ENCODE data around the gene GAPDH.
A peak's percentile ranks its signal among the peaks of the same experiment; 100 is the strongest.
"Not testable (repeated sequence)": the region's sequence is repeated elsewhere in the genome, so short reads cannot be mapped to it uniquely, and the experiment has no call there.

The GAPDH gene

GRCh38 chr12:6533923-6534694 lies at the start of gene GAPDH:
GAPDH (plus strand) TSS chr12:6534517; CDS start chr12:6534833, 316 bp downstream.
- peak within 1 kb of the TSS; percentile 87 for H3K27ac Mint-ChIP-seq
- peaks cover 90% of the 10 kb centered on the region for H3K36me3 Mint-ChIP-seq (ENCODE audit: low read depth)
- H3K4me1 Mint-ChIP-seq (ENCODE audit: low read depth): peaks cover 54% of the 10 kb centered on the region
- peak within 1 kb of the TSS; percentile 91 for H3K4me3 Mint-ChIP-seq
- intact Hi-C loops (cut with micrococcal nuclease): loop anchor here (1.0 to 10.0 kb wide), 3 partner anchors 41 to 212 kb away; partner anchors contain the start of genes MRPL51 and VAMP1
- no peaks in the 10 kb centered on the region for H3K27me3 Mint-ChIP-seq
- no peaks in the 10 kb centered on the region for H3K9me3 Mint-ChIP-seq

GRCh38 chr12:6488240-6488639 lies 46.1 kb upstream of the GAPDH start:
- Mint-ChIP-seq H3K27ac (no peak overlapping the region), H3K27me3 (peaks cover 3% of the 10 kb centered on the region), H3K36me3 (ENCODE audit: low read depth) (peaks cover 21% of the 10 kb centered on the region), H3K9me3 (no peaks in the 10 kb centered on the region), H3K4me1 (ENCODE audit: low read depth) (no peaks in the 10 kb centered on the region), H3K4me3 (no peak overlapping the region)
- intact Hi-C loops (cut with micrococcal nuclease): no loop called here

DNA sequence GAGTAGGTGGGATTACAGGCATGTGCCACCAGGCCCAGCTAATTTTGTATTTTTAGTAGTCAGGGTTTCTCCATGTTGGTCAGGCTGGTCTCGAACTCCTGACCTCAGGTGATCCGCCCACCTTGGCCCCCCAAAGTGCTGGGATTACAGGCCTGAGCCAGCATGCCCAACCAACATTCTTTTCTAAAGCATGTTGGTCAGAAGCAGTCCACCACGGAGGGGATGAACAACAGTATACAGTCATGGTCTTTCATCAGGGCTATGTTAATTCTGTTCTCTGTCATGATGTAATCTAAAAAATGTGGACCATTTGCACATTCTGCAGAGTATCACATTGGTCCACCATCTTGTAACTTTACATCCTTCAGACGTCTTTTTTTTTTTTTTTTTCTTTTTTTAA lies 44.9 kb upstream of the GAPDH start:
- Mint-ChIP-seq H3K27ac (no peak overlapping the region), H3K9me3 (no peaks in the 10 kb centered on the region), H3K4me3 (no peak overlapping the region), H3K36me3 (ENCODE audit: low read depth) (peaks cover 26% of the 10 kb centered on the region), H3K27me3 (no peaks in the 10 kb centered on the region), H3K4me1 (ENCODE audit: low read depth) (peaks cover 4% of the 10 kb centered on the region)
- intact Hi-C loops (cut with micrococcal nuclease): no loop called here

DNA sequence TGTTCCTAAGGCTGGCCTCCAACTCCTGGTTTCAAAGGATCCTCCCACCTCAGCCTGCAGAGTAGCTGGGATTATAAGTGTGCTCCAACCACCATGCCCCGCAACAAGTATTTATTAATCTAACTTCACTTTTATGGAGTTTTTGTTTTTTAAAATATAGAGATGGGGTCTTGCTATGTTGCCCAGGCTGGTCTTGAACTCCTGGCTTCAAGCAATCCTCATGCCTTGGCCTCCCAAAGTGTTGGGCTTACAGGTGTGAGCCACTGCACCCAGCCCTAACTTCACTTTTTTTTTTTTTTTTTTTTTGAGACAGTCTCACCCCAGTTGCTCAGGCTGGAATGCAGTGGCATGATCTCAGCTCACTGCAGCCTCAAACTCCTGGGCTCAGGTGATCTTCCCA lies 43.6 kb upstream of the GAPDH start:
- intact Hi-C loops (cut with micrococcal nuclease): loop anchor here (5.0 kb wide), 1 partner anchor 172 kb away; the partner anchor contains the start of gene ING4
- peaks cover 15% of the 10 kb centered on the region for H3K4me1 Mint-ChIP-seq (ENCODE audit: low read depth)
- not testable (repeated sequence) for H3K4me3 Mint-ChIP-seq, H3K27ac Mint-ChIP-seq, H3K27me3 Mint-ChIP-seq, H3K9me3 Mint-ChIP-seq
- H3K36me3 Mint-ChIP-seq (ENCODE audit: low read depth): peaks cover 27% of the 10 kb centered on the region

DNA sequence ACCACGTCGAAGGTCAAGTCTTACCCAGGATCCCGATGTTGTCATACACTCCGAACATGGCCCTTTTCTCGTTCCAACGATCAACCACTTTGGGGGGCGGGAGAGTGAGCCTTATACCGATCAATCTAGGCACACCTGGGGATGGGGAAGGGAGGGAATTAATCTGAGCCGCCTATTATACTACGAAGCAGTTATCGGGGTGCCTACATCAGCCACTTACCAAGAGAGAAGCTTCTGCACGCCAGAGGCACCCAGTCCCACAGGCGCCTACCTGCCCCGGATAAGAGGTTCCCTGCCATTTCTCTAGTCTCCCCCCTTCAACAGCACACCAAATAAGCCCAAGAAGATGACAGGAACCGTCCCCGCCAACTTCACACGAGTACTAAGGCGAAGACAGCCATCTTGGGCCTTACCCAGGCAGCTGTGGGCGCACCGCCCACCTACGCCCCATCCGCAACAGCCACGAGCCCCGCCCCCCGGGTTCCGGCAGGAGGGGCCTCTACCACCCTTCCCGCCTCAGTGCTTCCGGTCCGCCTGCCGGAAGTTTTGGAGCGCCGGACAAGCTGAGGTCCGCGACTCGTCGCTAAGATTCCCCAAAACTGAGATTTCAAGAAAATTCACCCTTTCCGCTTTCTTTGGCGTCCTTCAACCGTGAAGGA lies 41.4 kb upstream of the GAPDH start, which contains the start of gene MRPL51:
Gene MRPL51 (minus strand): TSS at position 425 of the 659 bp plus-strand sequence. CDS start 126 bp downstream, at position 299.
- Mint-ChIP-seq H3K27ac (peak within 1 kb of the TSS; percentile 99), H3K4me1 (ENCODE audit: low read depth) (peaks cover 15% of the 10 kb centered on the region), H3K27me3 (no peaks in the 10 kb centered on the region), H3K4me3 (peak within 1 kb of the TSS; percentile 95), H3K9me3 (no peaks in the 10 kb centered on the region), H3K36me3 (ENCODE audit: low read depth) (peaks cover 50% of the 10 kb centered on the region)
- intact Hi-C loops (cut with micrococcal nuclease): loop anchor here (1.0 to 5.0 kb wide), 2 partner anchors 41 to 169 kb away; partner anchors contain the start of genes GAPDH and ING4

GRCh38 chr12:6493497-6494257 lies 40.6 kb upstream of the GAPDH start, which contains the start of gene NCAPD2:
NCAPD2 (plus strand) TSS chr12:6494102; CDS start chr12:6495099, 997 bp downstream.
- peaks cover 15% of the 10 kb centered on the region for H3K4me1 Mint-ChIP-seq (ENCODE audit: low read depth)
- peak within 1 kb of the TSS; percentile 95 for H3K4me3 Mint-ChIP-seq
- H3K27ac Mint-ChIP-seq: peak within 1 kb of the TSS; percentile 99
- H3K27me3 Mint-ChIP-seq: no peaks in the 10 kb centered on the region
- H3K9me3 Mint-ChIP-seq: no peaks in the 10 kb centered on the region
- intact Hi-C loops (cut with micrococcal nuclease): loop anchor here (1.0 to 5.0 kb wide), 3 partner anchors 23 to 169 kb away; partner anchors contain the start of genes GAPDH, ING4 and VAMP1
- peaks cover 50% of the 10 kb centered on the region for H3K36me3 Mint-ChIP-seq (ENCODE audit: low read depth)

DNA sequence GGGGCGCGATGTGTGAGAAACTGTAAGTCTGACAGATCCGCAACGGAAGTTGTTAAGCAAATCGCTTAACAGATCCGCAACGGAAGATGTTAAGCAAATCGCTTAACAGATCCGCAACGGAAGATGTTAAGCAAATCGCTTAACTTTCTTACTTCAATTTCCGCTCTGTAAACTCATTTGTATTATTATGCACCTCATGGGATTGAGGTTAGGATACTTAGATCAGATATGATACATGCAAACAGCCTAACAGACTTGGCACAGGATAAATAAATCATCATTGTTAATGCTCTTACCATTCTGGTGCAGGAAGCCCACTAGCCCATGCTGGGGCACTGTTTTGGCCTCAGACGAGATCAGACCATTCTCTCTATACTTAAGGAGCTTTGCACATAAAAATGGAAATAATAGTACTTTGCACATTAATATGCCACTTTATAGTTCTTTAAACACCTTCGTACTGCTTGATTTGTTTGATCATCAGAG lies 40.0 kb upstream of the GAPDH start:
- H3K27ac Mint-ChIP-seq: peak overlapping the region; percentile 99
- peaks cover 50% of the 10 kb centered on the region for H3K36me3 Mint-ChIP-seq (ENCODE audit: low read depth)
- H3K9me3 Mint-ChIP-seq: no peaks in the 10 kb centered on the region
- intact Hi-C loops (cut with micrococcal nuclease): loop anchor here (2.0 to 5.0 kb wide), 2 partner anchors 24 to 168 kb away; partner anchors contain the start of genes ING4 and VAMP1
- H3K27me3 Mint-ChIP-seq: no peaks in the 10 kb centered on the region
- H3K4me3 Mint-ChIP-seq: peak overlapping the region; percentile 95
- H3K4me1 Mint-ChIP-seq (ENCODE audit: low read depth): peaks cover 15% of the 10 kb centered on the region

- intact Hi-C loops (cut with micrococcal nuclease): loop anchor here (2.0 to 5.0 kb wide), 2 partner anchors 24 to 167 kb away; partner anchors contain the start of genes ING4 and VAMP1
- no peaks in the 10 kb centered on the region for H3K27me3 Mint-ChIP-seq
- no peak overlapping the region for H3K4me3 Mint-ChIP-seq
- no peaks in the 10 kb centered on the region for H3K9me3 Mint-ChIP-seq
- no peak overlapping the region for H3K27ac Mint-ChIP-seq
- H3K4me1 Mint-ChIP-seq (ENCODE audit: low read depth): peaks cover 15% of the 10 kb centered on the region
- peaks cover 50% of the 10 kb centered on the region for H3K36me3 Mint-ChIP-seq (ENCODE audit: low read depth)
These were observed 39.3 kb upstream of the GAPDH start for GRCh38 chr12:6494968-6495367.

- peaks cover 15% of the 10 kb centered on the region for H3K4me1 Mint-ChIP-seq (ENCODE audit: low read depth)
- H3K4me3 Mint-ChIP-seq; H3K9me3 Mint-ChIP-seq; H3K27ac Mint-ChIP-seq; H3K27me3 Mint-ChIP-seq; intact Hi-C loops (cut with micrococcal nuclease): not testable (repeated sequence)
- H3K36me3 Mint-ChIP-seq (ENCODE audit: low read depth): peaks cover 35% of the 10 kb centered on the region
These were observed 37.0 kb upstream of the GAPDH start for GRCh38 chr12:6497291-6497690.

- Mint-ChIP-seq H3K36me3 (ENCODE audit: low read depth) (peaks cover 31% of the 10 kb centered on the region), H3K4me3 (no peak overlapping the region), H3K27ac (no peak overlapping the region), H3K27me3 (no peaks in the 10 kb centered on the region), H3K4me1 (ENCODE audit: low read depth) (peaks cover under 1% of the 10 kb centered on the region), H3K9me3 (no peaks in the 10 kb centered on the region)
- intact Hi-C loops (cut with micrococcal nuclease): no loop called here
These were observed 33.9 kb upstream of the GAPDH start for GRCh38 chr12:6500466-6500865.

- H3K27ac Mint-ChIP-seq: peak overlapping the region; percentile 36
- H3K27me3 Mint-ChIP-seq: no peaks in the 10 kb centered on the region
- H3K36me3 Mint-ChIP-seq (ENCODE audit: low read depth): peaks cover 63% of the 10 kb centered on the region
- H3K9me3 Mint-ChIP-seq: no peaks in the 10 kb centered on the region
- no peak overlapping the region for H3K4me3 Mint-ChIP-seq
- intact Hi-C loops (cut with micrococcal nuclease): no loop called here
- H3K4me1 Mint-ChIP-seq (ENCODE audit: low read depth): no peaks in the 10 kb centered on the region
These were observed 27.0 kb upstream of the GAPDH start for GRCh38 chr12:6507102-6507998.

DNA sequence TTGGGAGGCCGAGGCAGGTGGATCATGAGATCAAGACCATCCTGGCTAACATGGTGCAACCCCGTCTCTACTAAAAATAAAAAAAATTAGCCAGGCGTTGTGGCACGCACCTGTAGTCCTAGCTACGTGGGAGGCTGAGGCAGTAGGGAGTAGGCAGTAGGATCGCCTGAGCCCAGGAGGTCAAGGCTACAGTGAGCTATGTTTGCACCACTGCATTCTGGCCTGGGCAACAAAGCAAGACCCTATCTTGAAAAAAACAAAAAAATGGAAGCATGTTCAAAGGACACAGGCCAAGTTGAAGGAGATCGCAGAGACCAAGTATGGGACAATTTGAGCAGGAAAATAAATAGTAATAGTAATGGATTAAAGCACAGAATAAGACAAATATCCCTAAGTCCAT lies 26.2 kb upstream of the GAPDH start:
- no peaks in the 10 kb centered on the region for H3K4me1 Mint-ChIP-seq (ENCODE audit: low read depth)
- H3K36me3 Mint-ChIP-seq (ENCODE audit: low read depth): peaks cover 71% of the 10 kb centered on the region

More for the DNA sequence above, 26.2 kb upstream of the GAPDH start:
- no peak overlapping the region for H3K4me3 Mint-ChIP-seq
- no peaks in the 10 kb centered on the region for H3K27me3 Mint-ChIP-seq
- intact Hi-C loops (cut with micrococcal nuclease): no loop called here
- H3K27ac Mint-ChIP-seq: no peak overlapping the region
- no peaks in the 10 kb centered on the region for H3K9me3 Mint-ChIP-seq

All from dendritic cell treated with granulocyte-macrophage colony-stimulating factor and Interleukin-4, amounts not matched to agents 40 ng/mL and 50 ng/mL, for 4 days (primary cell).